Neuronal stem cell (in vitro differentiated cells): Measurements from ENCODE around the gene STX11.

ENCODE experiments used
- DNase-seq: peaks from one replicate; pipeline ENCODE4 v3.0.0-alpha.2; 2013; ENCODE audit warnings: low spot score
- H2AFZ ChIP-seq: one replicate; pipeline ENCODE4 v1.6.1; 2013; ENCODE audit warnings: mild to moderate bottlenecking, low read length, inconsistent platforms
- H2AK5ac ChIP-seq: 2 replicates; pipeline ENCODE4 v1.6.1; 2013; ENCODE audit warnings: low read depth, mild to moderate bottlenecking, inconsistent platforms, low read length, moderate library complexity, mixed read lengths
- H2BK120ac ChIP-seq: 2 replicates; pipeline ENCODE4 v1.6.1; 2013; ENCODE audit warnings: low read depth, mild to moderate bottlenecking, inconsistent platforms, low read length, moderate library complexity, mixed read lengths
- H2BK12ac ChIP-seq: one replicate; pipeline ENCODE4 v1.6.1; 2013; ENCODE audit warnings: low read length, inconsistent platforms
- H2BK15ac ChIP-seq: 2 replicates; pipeline ENCODE4 v1.6.1; 2013; ENCODE audit warnings: mild to moderate bottlenecking, low read length, inconsistent platforms, mixed read lengths
- H2BK5ac ChIP-seq: one replicate; pipeline ENCODE4 v1.6.1; 2013; ENCODE audit warnings: inconsistent platforms, mild to moderate bottlenecking, low read length, moderate library complexity
- H3K14ac ChIP-seq: one replicate; pipeline ENCODE4 v1.6.1; 2013; ENCODE audit warnings: low read length, inconsistent platforms
- H3K18ac ChIP-seq: 2 replicates; pipeline ENCODE4 v1.6.1; 2013; ENCODE audit warnings: low read length, inconsistent platforms
- H3K23ac ChIP-seq: 2 replicates; pipeline ENCODE4 v1.6.1; 2013; ENCODE audit warnings: low read depth, mild to moderate bottlenecking, mixed read lengths, low read length, inconsistent platforms; ENCODE audit not compliant: poor library complexity
- H3K27ac ChIP-seq: replicated peaks from 3 replicates; pipeline ENCODE4 v1.5.1; 2013; ENCODE audit warnings: low read length, inconsistent platforms
- H3K27me3 ChIP-seq, 3 experiments: 2 replicates each; pipeline ENCODE4 v1.6.1; 2013; ENCODE audit warnings: low read length in 3 of 3, mild to moderate bottlenecking in 2 of 3, inconsistent platforms in 1 of 3, low read depth in 1 of 3, mixed read lengths in 1 of 3, moderate library complexity in 1 of 3; ENCODE audit not compliant: control insufficient read depth in 3 of 3, insufficient read depth in 3 of 3
- H3K36me3 ChIP-seq, 2 donors: replicated peaks in 1 of 2; 2 replicates each; pipeline ENCODE4 v1.6.1; 2013; ENCODE audit warnings: low read length in 2 of 2; ENCODE audit not compliant: control insufficient read depth in 2 of 2, insufficient read depth in 2 of 2
- H3K4ac ChIP-seq: 2 replicates; pipeline ENCODE4 v1.6.1; 2013; ENCODE audit warnings: inconsistent platforms, mild to moderate bottlenecking, low read length, moderate library complexity
- H3K4me1 ChIP-seq, 2 donors: 1 replicate in 1 of 2; 2 replicates in 1 of 2; pipeline ENCODE4 v1.6.1; 2013; ENCODE audit warnings: low read length in 2 of 2, low read depth in 1 of 2; ENCODE audit not compliant: control insufficient read depth in 2 of 2, insufficient read depth in 1 of 2
- H3K4me2 ChIP-seq: one replicate; pipeline ENCODE4 v1.6.1; 2013; ENCODE audit warnings: mild to moderate bottlenecking, low read length, inconsistent platforms; ENCODE audit not compliant: insufficient read depth, poor library complexity, severe bottlenecking
- H3K4me3 ChIP-seq, 2 donors: 2 replicates each; pipeline ENCODE4 v1.5.1; 2013; ENCODE audit warnings: low read length in 2 of 2, mild to moderate bottlenecking in 2 of 2, inconsistent platforms in 1 of 2, moderate library complexity in 1 of 2
- H3K79me1 ChIP-seq: one replicate; pipeline ENCODE4 v1.6.1; 2013; ENCODE audit warnings: low read depth, mild to moderate bottlenecking, inconsistent platforms, low read length, moderate library complexity
- H3K9ac ChIP-seq: one replicate; pipeline ENCODE4 v1.6.1; 2013; ENCODE audit warnings: mild to moderate bottlenecking, low read depth, low read length, inconsistent platforms; ENCODE audit not compliant: poor library complexity
- H3K9me3 ChIP-seq, 2 donors: replicated peaks in 1 of 2; 2 replicates each; pipeline versions ENCODE3 to v1.6.1; 2013; ENCODE audit warnings: low read length in 2 of 2, mild to moderate bottlenecking in 2 of 2, inconsistent platforms in 1 of 2, low read depth in 1 of 2, mixed read lengths in 1 of 2, moderate library complexity in 1 of 2; ENCODE audit not compliant: control insufficient read depth in 2 of 2, insufficient read depth in 1 of 2
- H4K8ac ChIP-seq: one replicate; pipeline ENCODE4 v1.6.1; 2013; ENCODE audit warnings: low read depth, mild to moderate bottlenecking, inconsistent platforms, low read length, moderate library complexity
- H4K91ac ChIP-seq: one replicate; pipeline ENCODE4 v1.6.1; 2013; ENCODE audit warnings: low read length, low read depth, mild to moderate bottlenecking, inconsistent platforms; ENCODE audit not compliant: poor library complexity
- WGBS, 2 donors: extraction: QIAGEN DNeasy Blood & Tissue Kit; methylation state at CpG; one replicate each; pipeline ENCODE4 v1.1.7; 2013; ENCODE audit warnings: missing lambda C conversion rate in 2 of 2, mixed read lengths in 1 of 2; ENCODE audit not compliant: insufficient read length in 2 of 2, insufficient replicate concordance in 1 of 2; ENCODE audit errors: extremely low coverage in 2 of 2; 5-methylcytosine and 5-hydroxymethylcytosine counted together

Gene STX11

DNA sequence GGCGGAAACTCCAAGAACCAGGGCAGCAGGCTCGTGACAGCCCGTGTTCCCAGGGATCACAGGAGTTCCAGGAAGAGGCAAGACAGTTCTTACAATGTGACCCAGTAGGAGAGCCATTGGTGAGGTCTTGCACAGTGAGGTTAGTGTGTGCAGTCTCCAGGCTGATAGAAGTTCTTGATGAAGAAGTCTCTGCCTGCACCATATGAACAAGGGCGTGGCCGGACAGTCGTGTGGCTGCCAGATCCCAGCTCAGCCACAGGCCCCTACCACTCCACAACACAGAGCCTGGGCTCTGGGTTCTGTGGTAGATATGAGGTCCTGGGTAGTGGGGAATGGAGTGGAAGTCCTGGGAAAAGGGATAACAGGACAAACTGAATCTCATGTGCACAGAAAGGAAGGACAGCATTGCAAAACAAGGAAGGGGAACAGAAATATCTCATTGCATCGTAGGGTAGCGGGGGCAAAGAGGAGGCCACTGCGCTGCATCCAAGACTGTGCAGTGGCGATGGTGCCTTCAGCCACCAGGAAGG is 65.2 kb downstream of the STX11 start:
- Histone ChIP-seq H3K27ac (peak overlapping the region; percentile 93), H2BK15ac (peak overlapping the region; percentile 17), H2AK5ac (no peak overlapping the region), H3K9me3 (peaks cover 3 to 16% of the 10 kb centered on the region in 2 donors), H2BK120ac (no peak overlapping the region), H3K36me3 (no peaks in the 10 kb centered on the region), H3K9ac (peak overlapping the region; percentile 75), H4K8ac (peak overlapping the region; percentile 83), H2BK12ac (no peak overlapping the region), H3K4me1 (peaks cover 0 to 6% of the 10 kb centered on the region in 2 donors), H2BK5ac (peak overlapping the region; percentile 73), H2AFZ (peak overlapping the region; percentile 96), H3K4me2 (peak overlapping the region; percentile 42), H3K18ac (peak overlapping the region; percentile 89), H3K14ac (no peak overlapping the region), H3K4me3 (peak overlapping the region; percentile 65 to 88), H3K27me3 (peaks cover 0 to 3% (median 0%) of the 10 kb centered on the region in 3 experiments), H3K23ac (no peak overlapping the region), H4K91ac (no peak overlapping the region), H3K4ac (no peak overlapping the region), H3K79me1 (no peaks in the 10 kb centered on the region)
- WGBS, 2 donors: no CpG with 5 or more reads among the region's 10 CpGs
- no peak for DNase-seq

DNA sequence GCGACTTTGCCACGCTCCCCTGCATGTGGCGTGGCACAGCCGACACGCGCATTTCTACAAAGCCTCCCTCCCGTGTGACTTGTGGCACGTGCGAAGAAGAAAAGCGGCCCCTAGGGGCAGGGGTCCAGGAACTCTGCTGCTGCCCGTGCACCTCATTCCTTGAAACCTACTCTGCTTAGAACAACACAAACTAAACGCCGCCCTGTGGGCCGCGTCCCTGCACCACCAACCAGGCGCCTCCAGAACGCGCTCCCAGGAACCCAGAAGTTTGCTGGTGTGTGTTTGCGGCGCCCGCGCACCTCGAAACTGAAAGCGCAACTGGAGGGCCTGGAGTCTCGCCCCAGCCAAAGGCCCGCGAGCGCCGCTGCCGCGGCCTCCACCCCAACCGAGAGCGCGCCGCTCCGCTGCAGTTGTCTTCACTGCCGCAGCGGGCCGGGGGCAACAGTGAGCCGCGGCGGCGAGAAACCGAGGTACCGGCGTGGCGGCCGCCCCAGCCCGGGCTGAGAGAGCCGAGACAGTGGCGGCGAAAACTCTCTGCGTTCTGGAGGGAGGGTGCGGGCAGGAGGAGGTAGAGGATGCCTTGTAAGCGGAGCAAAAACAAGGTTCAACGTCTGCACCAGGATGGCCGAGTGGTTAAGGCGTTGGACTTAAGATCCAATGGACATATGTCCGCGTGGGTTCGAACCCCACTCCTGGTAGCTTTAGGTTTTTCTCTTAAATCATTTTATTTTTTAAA is 65.8 kb downstream of the STX11 start:
- Histone ChIP-seq H3K4me3 (peak overlapping the region; percentile 65 to 88), H2BK12ac (no peak overlapping the region), H3K27me3 (peaks cover 0 to 3% (median 0%) of the 10 kb centered on the region in 3 experiments), H4K91ac (no peak overlapping the region), H3K9me3 (peaks cover 3 to 16% of the 10 kb centered on the region in 2 donors), H2BK15ac (peak overlapping the region; percentile 17), H2AK5ac (no peak overlapping the region), H3K27ac (peak overlapping the region; percentile 93), H3K4me2 (peak overlapping the region; percentile 42), H2BK120ac (no peak overlapping the region), H3K9ac (peak overlapping the region; percentile 75), H3K14ac (no peak overlapping the region), H4K8ac (peak overlapping the region; percentile 83), H3K23ac (peak overlapping the region; percentile 82), H3K18ac (peak overlapping the region; percentile 89), H3K36me3 (no peaks in the 10 kb centered on the region), H3K4me1 (peaks cover 0 to 6% of the 10 kb centered on the region in 2 donors), H2AFZ (peak overlapping the region; percentile 96), H3K79me1 (no peaks in the 10 kb centered on the region), H2BK5ac (peak overlapping the region; percentile 73), H3K4ac (no peak overlapping the region)
- no CpG with 5 or more reads among the region's 61 CpGs for WGBS, 2 donors
- DNase-seq: peak; percentile 98

- H2BK12ac ChIP-seq: no peak overlapping the region
- H3K9ac ChIP-seq: no peak overlapping the region
- no peak overlapping the region for H4K91ac ChIP-seq
- H3K27ac ChIP-seq: no peak overlapping the region
- H3K4ac ChIP-seq: no peak overlapping the region
- no peak overlapping the region for H2BK5ac ChIP-seq
- peaks cover 0 to 6% of the 10 kb centered on the region in 2 donors for H3K4me1 ChIP-seq
- H3K23ac ChIP-seq: no peak overlapping the region
- H3K79me1 ChIP-seq: no peaks in the 10 kb centered on the region
- H2AK5ac ChIP-seq: no peak overlapping the region
- H3K4me3 ChIP-seq: peak overlapping the region; percentile 65 to 88
- peak overlapping the region; percentile 82 for H3K18ac ChIP-seq
- peak overlapping the region; percentile 78 for H2AFZ ChIP-seq
- peak overlapping the region; percentile 21 for H3K4me2 ChIP-seq
- H3K14ac ChIP-seq: no peak overlapping the region
- H3K36me3 ChIP-seq: no peaks in the 10 kb centered on the region
- DNase-seq: no peak
- no peak overlapping the region for H2BK120ac ChIP-seq
- no CpG with 5 or more reads among the region's 18 CpGs for WGBS, 2 donors
- peaks cover 3 to 16% of the 10 kb centered on the region in 2 donors for H3K9me3 ChIP-seq
- no peak overlapping the region for H4K8ac ChIP-seq
- no peak overlapping the region for H2BK15ac ChIP-seq
- H3K27me3 ChIP-seq: peaks cover 0 to 3% (median 0%) of the 10 kb centered on the region in 3 experiments
These were observed 66.4 kb downstream of the STX11 start for GRCh38 chr6:144216668-144217218.

DNA sequence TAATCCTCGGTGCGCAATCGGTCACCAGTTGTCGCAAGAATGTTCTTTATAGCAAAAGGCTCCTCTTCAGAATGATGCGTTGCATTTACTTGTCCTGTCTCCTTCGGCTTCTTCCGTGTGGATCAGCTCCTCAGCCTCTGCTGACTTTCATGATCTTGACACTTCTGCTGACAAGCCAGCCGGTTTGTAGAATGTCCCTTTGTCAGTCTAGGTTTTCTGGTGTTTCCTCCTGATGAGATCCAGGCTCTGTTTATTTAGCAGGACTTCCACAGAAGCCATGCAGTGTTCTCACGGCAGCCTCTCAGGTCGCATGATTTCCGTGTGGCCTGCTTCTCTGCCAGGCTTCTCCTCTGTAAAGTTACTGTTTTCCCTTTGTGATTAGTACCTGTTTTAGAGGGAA is 66.9 kb downstream of the STX11 start:
- Histone ChIP-seq H3K27me3 (peaks cover 0 to 3% (median 0%) of the 10 kb centered on the region in 3 experiments), H3K9ac (no peak overlapping the region), H2AK5ac (no peak overlapping the region), H3K23ac (no peak overlapping the region), H3K79me1 (no peaks in the 10 kb centered on the region), H3K4ac (no peak overlapping the region), H3K9me3 (peaks cover 3 to 16% of the 10 kb centered on the region in 2 donors), H4K91ac (no peak overlapping the region), H2BK5ac (no peak overlapping the region), H3K4me1 (peaks cover 0 to 6% of the 10 kb centered on the region in 2 donors), H3K4me2 (no peak overlapping the region), H3K27ac (no peak overlapping the region), H2AFZ (peak overlapping the region; percentile 78), H4K8ac (no peak overlapping the region), H3K36me3 (no peaks in the 10 kb centered on the region), H2BK12ac (no peak overlapping the region), H2BK15ac (no peak overlapping the region), H3K18ac (no peak overlapping the region), H3K4me3 (peak overlapping the region in 1 of 2 donors; percentile 65), H2BK120ac (no peak overlapping the region), H3K14ac (no peak overlapping the region)
- DNase-seq: no peak
- no CpG with 5 or more reads among the region's 11 CpGs for WGBS, 2 donors
